ENCODE data around the gene RFX3.
A peak's percentile ranks its signal among the peaks of the same experiment; 100 is the strongest.

DNA sequence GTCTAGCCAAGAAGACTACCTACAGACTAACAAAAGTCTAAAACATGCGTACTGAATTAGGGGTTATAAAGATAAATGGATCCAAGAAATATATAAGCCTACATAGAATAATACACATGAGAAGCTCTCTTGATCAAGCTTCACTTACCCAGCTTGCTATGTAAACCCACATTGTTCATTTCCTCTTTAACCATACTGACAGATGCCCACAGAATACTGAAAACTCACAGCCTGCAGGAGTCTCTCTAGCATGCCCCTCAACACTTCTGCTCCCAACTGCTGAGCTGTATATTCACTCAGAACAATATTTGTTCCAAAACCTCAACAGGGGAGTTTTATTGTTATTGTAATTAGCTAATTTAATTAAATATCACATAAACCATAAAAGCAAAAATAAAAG is 52.4 kb downstream of the RFX3 start:
- peak; percentile 10 for TF ChIP-seq CTCF (IDR thresholded peaks at IDR 0.05; ENCODE audit: borderline replicate concordance, extremely low read depth, low read length, poor library complexity, severe bottlenecking)
- no peak for TF ChIP-seq EZH2 (IDR thresholded peaks at IDR 0.05; ENCODE audit: borderline replicate concordance, low read depth, low read length, severe bottlenecking)
